Hepatocyte (in vitro differentiated cells): ENCODE results near the gene HIP1. TPM values are rescaled to one million over a fixed set of nuclear protein-coding genes. Genes with fewer than 3 reads are reported as not detected.

Source experiments
- DNase-seq: peaks from one replicate; pipeline ENCODE4 v3.0.0-alpha.2; 2016; ENCODE audit warnings: low spot score
- H2AFZ ChIP-seq: fragments of 200-600 bp; sonication (generic); 2 replicates; pipeline ENCODE4 v1.6.0; 2016; ENCODE audit warnings: antibody characterized with exemption, mild to moderate bottlenecking
- H3K27ac ChIP-seq: fragments of 200-600 bp; sonication (generic); 2 replicates; pipeline ENCODE4 v1.5.1; 2016; ENCODE audit warnings: mild to moderate bottlenecking
- H3K27me3 ChIP-seq: fragments of 200-600 bp; sonication (generic); 2 replicates; pipeline ENCODE4 v1.6.1; 2016
- H3K36me3 ChIP-seq: fragments of 200-600 bp; sonication (generic); replicated peaks from 2 replicates; pipeline ENCODE4 v1.5.1; 2016; ENCODE audit warnings: low read depth; ENCODE audit not compliant: insufficient read depth
- H3K4me1 ChIP-seq: fragments of 200-600 bp; sonication (generic); 2 replicates; pipeline ENCODE4 v1.5.1; 2016; ENCODE audit warnings: mild to moderate bottlenecking, moderate library complexity; ENCODE audit not compliant: insufficient read depth
- H3K4me2 ChIP-seq: fragments of 200-600 bp; sonication (generic); 2 replicates; pipeline ENCODE4 v1.6.0; 2016
- H3K4me3 ChIP-seq: fragments of 200-600 bp; sonication (generic); 2 replicates; pipeline ENCODE4 v1.5.1; 2016; ENCODE audit warnings: mild to moderate bottlenecking
- H3K79me2 ChIP-seq: fragments of 200-600 bp; sonication (generic); 2 replicates; pipeline ENCODE4 v1.6.0; 2017; ENCODE audit warnings: mild to moderate bottlenecking
- H3K9me2 ChIP-seq: fragments of 200-600 bp; sonication (generic); replicated peaks from 2 replicates; pipeline ENCODE4 v1.6.0; 2017; ENCODE audit warnings: mild to moderate bottlenecking; ENCODE audit not compliant: insufficient read depth
- H3K9me3 ChIP-seq: fragments of 200-600 bp; sonication (generic); 2 replicates; pipeline ENCODE4 v1.5.1; 2016; ENCODE audit warnings: low read depth, mild to moderate bottlenecking
- H4K20me1 ChIP-seq: fragments of 200-600 bp; sonication (generic); 2 replicates; pipeline ENCODE4 v1.6.0; 2016; ENCODE audit warnings: mild to moderate bottlenecking; ENCODE audit not compliant: insufficient read depth, poor library complexity, severe bottlenecking
- CTCF ChIP-seq: fragments of 200-600 bp; sonication (generic); IDR thresholded peaks from 2 replicates; pipeline ENCODE4 v1.5.1; 2016; ENCODE audit warnings: antibody characterized with exemption, mild to moderate bottlenecking; ENCODE audit not compliant: poor library complexity
- EZH2 ChIP-seq: fragments of 200-600 bp; sonication (generic); IDR thresholded peaks from 2 replicates; pipeline ENCODE4 v1.6.1; 2016; ENCODE audit warnings: antibody characterized with exemption, mild to moderate bottlenecking, borderline replicate concordance
- EZH2phosphoT487 ChIP-seq: fragments of 200-600 bp; sonication (generic); IDR thresholded peaks from one replicate; pipeline ENCODE4 v1.6.1; 2018; ENCODE audit warnings: antibody characterized with exemption, mild to moderate bottlenecking, low read depth, moderate library complexity; ENCODE audit not compliant: unreplicated experiment, severe bottlenecking
- WGBS: methylation state at CpG from one replicate; pipeline ENCODE4 v1.1.6; 2016; ENCODE audit warnings: low lambda C conversion rate; ENCODE audit errors: missing lambda C conversion rate; 5-methylcytosine and 5-hydroxymethylcytosine counted together
- polyA plus RNA-seq: library from polyadenylated mRNA; unstranded; fragments of >200 nt; fragmentation: Nextera tagmentation; extraction: Ambion mirVana; gene quantifications from 2 replicates; pipeline ENCODE4 v1.2.1, GENCODE V29; 2016
- total RNA-seq: library from RNA; depleted of rRNA; stranded (reverse); fragments of >200 nt; gene quantifications from 2 replicates; pipeline ENCODE4 v1.2.3, GENCODE V29; 2014

The HIP1 gene
- total and polyA plus RNA-seq, 2 experiments from 2014 or later: 8.3 to 14.5 TPM

DNA sequence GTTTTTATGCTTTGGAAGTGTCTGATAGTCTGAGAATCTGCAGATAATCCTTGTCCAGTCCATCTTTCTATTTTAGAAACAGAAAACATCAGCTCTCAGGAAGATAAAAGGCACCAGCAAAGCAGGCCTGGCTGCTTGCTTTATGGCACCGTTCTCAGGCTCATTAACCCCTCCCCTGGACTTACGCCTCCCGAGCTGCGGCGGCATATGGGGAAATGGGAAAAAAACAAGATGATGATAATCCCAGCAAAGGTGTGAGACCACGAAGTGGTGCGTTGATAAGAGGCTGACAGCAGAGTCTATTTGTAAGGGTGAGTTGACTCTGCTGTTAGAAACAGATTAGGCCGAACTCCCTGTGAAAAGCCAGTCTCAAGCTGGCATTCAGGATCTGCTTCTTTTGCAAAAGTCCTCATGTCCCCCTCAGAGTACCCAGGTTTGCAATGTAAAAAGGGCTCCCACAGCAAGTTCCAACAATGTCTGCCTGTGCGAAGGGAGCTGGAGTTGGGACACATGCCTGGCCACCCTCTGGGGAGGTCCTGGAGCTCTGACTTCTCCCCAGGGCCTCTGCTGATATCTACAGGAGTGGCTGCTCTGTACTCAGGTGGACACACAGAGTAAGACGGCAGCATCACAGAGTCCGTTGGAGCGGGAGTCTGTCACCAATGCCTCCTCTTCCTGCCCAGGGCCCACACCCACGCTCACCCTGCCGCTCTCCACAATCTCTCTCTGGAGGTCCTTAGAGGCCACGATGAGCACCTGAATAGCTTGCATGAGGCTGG lies 192.3 kb downstream of the HIP1 start:
- no peak overlapping the region for H3K4me2 ChIP-seq
- 72% methylated on average over 15 of the region's 15 CpGs for WGBS
- H3K79me2 ChIP-seq: no peaks in the 10 kb centered on the region
- no peak for DNase-seq
- H3K9me3 ChIP-seq: no peaks in the 10 kb centered on the region
- no peaks in the 10 kb centered on the region for H3K27me3 ChIP-seq
- TF ChIP-seq EZH2phosphoT487 (no peak), EZH2 (no peak), CTCF (no peak)
- no peak overlapping the region for H2AFZ ChIP-seq
- H3K27ac ChIP-seq: no peak overlapping the region
- no peaks in the 10 kb centered on the region for H3K36me3 ChIP-seq
- H3K4me3 ChIP-seq: no peak overlapping the region
- no peaks in the 10 kb centered on the region for H4K20me1 ChIP-seq
- no peaks in the 10 kb centered on the region for H3K9me2 ChIP-seq
- H3K4me1 ChIP-seq: no peaks in the 10 kb centered on the region

DNA sequence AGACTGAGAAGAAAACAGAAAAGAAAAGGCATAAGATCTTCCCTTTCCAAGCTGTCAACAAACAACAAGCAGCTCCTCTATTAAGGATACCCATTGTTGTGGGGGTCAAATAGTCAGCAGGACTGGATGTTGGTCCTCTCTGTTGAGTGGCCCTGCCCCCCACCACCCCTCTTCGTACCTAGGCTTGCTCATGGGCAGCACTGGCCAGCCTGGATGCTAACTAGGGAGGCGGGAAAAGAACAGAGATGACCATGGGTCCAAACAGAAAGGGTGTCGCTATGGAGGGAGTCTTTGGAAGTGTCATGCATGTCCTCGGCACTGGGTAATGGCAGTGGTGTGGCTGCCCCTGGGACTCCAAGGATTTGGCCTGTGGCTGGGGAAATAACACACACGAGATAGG lies 201.0 kb downstream of the HIP1 start:
- Histone ChIP-seq H3K79me2 (no peaks in the 10 kb centered on the region), H3K9me3 (no peaks in the 10 kb centered on the region), H3K36me3 (no peaks in the 10 kb centered on the region), H3K27me3 (no peaks in the 10 kb centered on the region), H4K20me1 (no peaks in the 10 kb centered on the region), H3K4me1 (no peaks in the 10 kb centered on the region), H2AFZ (no peak overlapping the region), H3K27ac (no peak overlapping the region), H3K4me2 (no peak overlapping the region), H3K9me2 (no peaks in the 10 kb centered on the region), H3K4me3 (no peak overlapping the region)
- DNase-seq: no peak
- WGBS: 93% methylated on average over 5 of the region's 5 CpGs
- TF ChIP-seq EZH2phosphoT487 (no peak), CTCF (no peak), EZH2 (no peak)

DNA sequence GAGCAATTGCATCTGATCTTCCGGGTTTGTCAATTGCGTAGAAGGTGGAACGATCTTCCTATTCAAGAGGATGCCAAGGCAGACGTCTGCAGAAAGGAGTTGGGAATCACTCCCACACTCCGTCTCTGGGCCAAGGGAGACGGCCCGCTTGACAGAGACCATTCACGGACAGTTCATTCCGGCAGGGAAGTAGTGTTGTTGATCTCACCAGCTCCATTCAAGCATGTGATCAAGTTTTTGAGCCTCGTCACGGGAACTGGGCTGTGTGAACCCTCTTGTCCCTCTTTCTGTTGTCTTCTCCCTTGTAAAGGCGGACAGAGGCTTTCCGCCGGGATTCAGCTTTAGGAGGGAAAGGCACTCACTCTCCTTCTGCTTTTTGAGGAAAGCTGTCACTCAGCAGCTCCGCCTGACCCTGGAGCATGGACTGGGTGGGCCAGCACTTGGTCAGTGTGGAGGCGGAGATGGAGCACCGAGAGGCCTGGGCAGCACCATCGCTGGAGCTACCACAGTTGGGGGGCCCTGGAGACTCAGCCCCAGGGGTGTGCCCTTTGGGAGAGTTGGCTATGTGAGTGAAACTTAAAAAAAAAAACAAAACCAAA lies 201.7 kb downstream of the HIP1 start:
- 92% methylated on average over 18 of the region's 18 CpGs for WGBS
- H3K36me3 ChIP-seq: no peaks in the 10 kb centered on the region

More for the DNA sequence above, 201.7 kb downstream of the HIP1 start:
- no peaks in the 10 kb centered on the region for H3K9me2 ChIP-seq
- no peaks in the 10 kb centered on the region for H3K27me3 ChIP-seq
- no peak for DNase-seq
- H3K4me3 ChIP-seq: no peak overlapping the region
- H4K20me1 ChIP-seq: no peaks in the 10 kb centered on the region
- H3K9me3 ChIP-seq: no peaks in the 10 kb centered on the region
- no peak overlapping the region for H3K27ac ChIP-seq
- no peaks in the 10 kb centered on the region for H3K4me1 ChIP-seq
- TF ChIP-seq EZH2phosphoT487 (no peak), CTCF (no peak), EZH2 (no peak)
- H3K79me2 ChIP-seq: no peaks in the 10 kb centered on the region
- H2AFZ ChIP-seq: no peak overlapping the region
- H3K4me2 ChIP-seq: no peak overlapping the region
